ENCODE data around the gene HOXA2.

HOXA2 gene

DNA sequence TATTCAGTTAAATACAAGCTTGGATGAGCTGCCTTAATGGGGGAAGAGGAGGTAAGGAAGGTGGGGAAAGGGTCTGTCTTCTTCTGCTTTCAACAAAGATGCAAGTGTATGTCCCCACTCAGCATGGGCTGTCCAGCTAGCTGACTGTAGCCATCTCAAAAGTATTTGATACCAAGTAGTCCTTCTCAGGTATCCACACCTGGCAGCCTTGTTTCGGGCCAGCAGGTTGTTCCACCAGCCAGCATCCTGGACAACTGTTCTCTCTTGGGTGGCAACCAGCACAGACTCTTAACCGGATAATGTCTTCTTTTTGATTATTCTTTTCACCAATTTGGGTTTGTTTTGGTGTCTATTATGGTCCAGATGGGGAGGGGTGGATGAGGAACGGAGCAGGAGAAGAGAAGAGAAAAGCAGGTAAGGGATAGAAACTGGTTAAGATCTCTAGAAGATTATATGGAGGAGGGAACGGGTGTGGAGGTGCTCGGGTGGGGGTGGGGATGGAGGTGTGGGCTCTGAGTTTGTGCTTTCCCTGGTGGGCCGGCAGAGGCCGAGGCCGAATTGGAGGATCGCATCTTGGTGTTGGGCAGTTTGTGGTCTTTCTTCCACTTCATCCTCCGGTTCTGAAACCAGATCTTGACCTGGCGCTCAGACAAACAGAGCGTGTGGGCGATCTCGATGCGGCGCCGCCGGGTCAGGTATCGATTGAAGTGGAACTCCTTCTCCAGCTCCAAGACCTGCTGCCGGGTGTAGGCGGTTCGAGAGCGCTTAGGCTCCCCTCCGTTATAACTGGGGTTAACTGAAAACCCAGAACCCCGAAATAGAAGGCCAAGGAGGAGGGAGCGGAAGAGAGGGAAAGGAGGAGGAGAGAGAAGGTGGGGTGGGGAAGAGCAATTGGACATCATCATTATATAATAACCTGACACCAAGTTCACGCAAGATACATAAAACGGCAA is 26.6 kb upstream of the HOXA2 start:
- DNase-seq: no peak
- in situ Hi-C loops (cut with MboI; ENCODE audit: low pct_unique_long_range_greater_than_20kb, low sequenced_read_pairs): no loop called here

DNA sequence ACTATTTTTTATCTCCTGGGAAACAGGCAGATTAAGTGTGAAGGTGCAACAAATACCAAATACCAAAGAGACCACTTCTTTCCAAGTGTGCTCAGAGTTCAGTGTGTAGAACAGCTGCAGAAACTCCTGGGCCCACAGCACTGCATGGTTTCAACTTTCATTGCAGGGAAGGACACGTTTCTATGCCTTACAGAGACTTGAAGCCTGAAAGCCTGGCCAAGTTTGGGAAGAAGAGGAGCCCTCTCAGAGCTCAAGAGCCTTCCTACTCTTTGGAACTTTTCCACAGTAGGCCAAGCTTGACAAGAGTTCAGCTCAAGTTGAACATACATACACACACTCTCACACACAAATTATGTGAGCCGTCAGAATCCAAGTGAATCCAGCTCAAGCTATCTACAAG is 25.6 kb upstream of the HOXA2 start:
- in situ Hi-C loops (cut with MboI; ENCODE audit: low pct_unique_long_range_greater_than_20kb, low sequenced_read_pairs): no loop called here
- DNase-seq: no peak

DNA sequence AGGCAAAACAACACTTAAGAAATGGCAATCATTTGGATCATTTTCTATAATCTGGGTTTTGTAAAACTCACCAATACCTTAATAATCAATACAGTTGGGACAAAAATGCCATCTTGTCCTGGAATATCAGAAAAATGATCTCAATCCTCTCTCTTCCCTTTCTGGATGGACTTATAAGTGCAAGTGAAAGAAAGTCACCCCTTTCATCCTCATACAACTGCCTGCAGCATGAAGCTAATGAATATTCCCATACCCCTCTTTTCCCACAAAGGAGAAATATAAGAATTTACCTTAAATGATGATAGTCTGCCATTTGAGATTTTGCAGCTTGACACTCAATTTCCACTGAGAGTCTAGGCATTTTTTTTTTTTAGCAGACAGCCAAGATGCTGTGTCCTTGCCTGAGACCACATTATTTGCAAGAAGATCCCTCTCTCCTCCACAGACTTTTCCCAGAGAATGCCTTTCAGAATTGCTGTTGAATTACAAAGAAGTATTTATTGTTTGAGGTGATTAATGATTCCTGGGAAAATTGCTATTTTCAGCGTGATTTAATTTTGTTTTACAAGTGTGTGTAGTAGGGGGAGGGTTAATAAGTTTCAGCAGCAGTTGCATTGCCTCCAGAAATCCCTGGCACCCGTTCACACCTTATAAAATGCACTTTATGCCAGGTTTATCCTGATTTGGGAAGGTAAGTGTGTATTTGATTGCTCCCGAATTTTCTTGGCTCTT is 24.3 kb upstream of the HOXA2 start:
- in situ Hi-C loops (cut with MboI; ENCODE audit: low pct_unique_long_range_greater_than_20kb, low sequenced_read_pairs): no loop called here
- DNase-seq: no peak

DNA sequence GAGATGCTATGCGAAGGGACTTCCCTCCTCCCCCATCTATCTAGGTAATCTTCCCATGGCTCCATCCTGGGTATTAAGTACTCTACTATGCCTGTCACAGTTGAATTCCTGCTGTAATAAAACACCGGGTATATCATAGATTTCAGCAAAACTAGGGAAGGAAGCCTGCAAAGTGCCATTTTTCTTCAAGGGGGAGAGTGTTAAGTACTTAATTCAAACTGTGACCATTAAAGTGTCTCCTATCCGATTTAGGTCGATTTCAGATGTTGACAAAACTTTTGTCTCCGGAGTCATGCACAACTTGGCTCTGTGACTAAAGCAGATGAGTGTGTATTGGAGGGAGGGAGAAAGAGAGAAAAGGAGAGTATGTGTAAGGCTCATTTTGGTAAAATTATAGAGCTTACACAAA is 23.5 kb upstream of the HOXA2 start:
- DNase-seq: no peak
- in situ Hi-C loops (cut with MboI; ENCODE audit: low pct_unique_long_range_greater_than_20kb, low sequenced_read_pairs): no loop called here

DNA sequence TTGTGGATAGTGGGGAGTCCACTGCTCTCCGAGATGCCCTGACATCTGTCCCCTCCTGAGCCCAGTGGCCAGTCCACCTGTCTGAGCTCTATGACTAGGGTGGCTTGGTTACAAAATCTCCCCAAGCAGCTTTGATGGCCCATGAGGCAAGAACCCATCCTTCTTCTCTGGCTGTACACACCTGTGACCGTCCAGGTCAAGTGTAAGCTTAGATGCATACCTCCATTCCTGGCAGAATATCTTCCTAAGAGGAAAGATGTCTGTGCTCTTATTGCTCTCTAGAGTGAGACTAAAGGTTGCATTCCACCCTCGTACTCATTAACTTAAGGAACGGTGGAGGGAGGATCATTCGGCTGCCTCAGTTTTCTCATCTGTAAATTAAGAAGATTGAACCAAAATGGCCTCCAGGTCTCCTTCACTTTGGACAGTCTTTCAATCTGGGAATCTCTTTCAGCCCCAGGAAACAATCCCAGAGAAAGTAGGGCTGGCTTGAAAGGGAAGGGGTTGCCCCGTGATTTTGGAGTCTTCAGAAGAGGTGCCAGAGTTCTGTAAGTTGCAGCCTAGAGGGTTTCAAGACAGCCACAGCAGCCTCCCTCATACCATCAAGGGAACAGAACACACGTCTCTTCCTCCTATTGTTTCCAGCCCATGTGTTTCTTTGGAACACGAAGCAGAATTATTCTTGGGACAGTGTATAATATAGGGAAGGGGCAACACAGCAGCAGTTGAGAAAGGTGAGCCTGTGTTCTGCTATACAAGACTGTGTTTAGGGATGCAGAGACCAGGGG is 22.6 kb upstream of the HOXA2 start:
- no peak for DNase-seq
- in situ Hi-C loops (cut with MboI; ENCODE audit: low pct_unique_long_range_greater_than_20kb, low sequenced_read_pairs): no loop called here

DNA sequence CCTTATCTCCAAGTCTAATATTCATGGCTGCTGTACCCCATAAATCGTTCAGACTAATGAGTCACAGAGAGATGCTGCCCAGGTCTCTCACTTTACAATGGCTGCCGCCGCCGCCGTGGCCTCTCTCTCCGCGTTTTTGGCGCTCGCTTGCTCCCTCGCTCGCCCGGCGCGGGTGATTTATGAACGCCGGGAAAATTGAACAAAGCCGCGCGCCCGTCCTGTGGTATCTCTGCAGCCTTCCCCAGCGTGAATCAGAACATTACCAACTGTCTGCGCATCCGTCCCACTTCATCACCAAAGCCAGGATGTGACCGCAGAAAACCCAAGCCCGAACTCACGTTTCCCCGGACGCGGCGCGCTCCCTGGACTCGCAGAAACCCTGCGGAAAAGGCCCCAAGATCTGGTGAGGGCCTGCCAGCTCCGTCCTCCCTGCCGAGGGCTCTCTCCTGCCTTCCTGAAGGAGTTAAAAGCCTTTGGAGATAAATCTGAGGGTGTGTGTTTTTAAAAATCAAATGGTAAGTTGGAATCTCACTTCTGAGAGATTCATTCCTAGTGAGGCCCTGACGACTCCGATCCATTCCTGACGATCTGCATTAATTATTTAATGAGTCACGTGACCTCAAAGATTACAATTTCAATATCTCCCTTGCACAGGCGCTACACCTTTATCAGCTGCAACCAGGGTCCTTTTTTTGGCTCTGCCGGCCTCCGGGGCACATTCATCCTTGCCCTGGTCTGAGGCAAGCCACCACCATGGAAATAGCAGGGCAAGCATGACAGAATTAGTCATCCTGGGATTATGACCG is 21.8 kb upstream of the HOXA2 start:
- in situ Hi-C loops (cut with MboI; ENCODE audit: low pct_unique_long_range_greater_than_20kb, low sequenced_read_pairs): no loop called here
- DNase-seq: no peak

DNA sequence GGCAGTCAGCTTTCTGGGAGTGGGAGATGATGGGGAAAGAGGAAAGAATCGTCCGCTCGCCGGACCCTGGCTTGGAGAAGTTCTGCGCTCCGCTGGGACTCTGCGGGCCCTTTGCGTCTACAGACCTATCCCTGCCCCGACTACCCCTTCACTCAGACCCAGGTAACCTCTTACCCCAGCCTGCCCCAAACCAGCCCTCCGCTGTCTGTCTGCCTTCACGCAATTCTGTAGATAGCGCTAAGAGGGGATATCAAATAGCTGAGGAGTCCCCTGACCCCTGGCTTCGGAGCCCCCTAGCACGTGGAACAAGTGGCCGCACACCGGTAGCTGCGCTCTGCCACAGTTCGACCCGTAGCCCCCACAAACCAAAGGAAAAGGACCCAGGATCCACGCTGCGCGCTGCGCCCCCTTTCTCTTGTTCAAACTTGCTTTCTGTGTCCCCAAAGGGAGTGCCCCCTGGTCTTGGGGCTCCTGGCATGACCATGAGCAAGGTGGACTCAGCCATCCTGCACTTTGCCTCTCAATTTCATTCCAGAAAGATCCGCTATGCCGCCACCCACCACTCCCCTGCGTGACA is 21.1 kb upstream of the HOXA2 start:
- in situ Hi-C loops (cut with MboI; ENCODE audit: low pct_unique_long_range_greater_than_20kb, low sequenced_read_pairs): no loop called here
- DNase-seq: no peak

DNA sequence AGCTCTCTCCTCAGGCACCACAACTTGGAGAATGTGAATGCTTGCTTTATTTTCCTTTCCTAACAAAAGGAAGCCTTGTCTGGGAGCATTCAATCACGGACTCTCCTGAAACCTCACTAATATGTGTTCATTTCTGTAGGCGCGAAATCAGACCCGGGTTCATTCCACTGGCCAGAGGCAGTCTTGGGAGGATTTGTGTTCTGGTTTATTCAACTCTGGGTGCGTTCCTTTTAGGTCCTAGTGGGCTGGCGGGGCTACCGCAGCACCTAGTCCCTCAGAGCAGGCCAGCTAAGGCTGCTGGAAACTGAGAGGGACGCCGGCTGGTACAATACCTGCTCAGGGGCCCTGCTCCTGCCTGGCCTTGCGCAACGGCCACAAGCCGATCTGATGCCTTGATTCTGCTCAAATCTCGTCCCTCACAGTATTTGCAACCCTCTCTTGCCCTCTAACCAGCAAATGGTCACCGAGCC is 20.6 kb upstream of the HOXA2 start:
- in situ Hi-C loops (cut with MboI; ENCODE audit: low pct_unique_long_range_greater_than_20kb, low sequenced_read_pairs): no loop called here
- DNase-seq: no peak

DNA sequence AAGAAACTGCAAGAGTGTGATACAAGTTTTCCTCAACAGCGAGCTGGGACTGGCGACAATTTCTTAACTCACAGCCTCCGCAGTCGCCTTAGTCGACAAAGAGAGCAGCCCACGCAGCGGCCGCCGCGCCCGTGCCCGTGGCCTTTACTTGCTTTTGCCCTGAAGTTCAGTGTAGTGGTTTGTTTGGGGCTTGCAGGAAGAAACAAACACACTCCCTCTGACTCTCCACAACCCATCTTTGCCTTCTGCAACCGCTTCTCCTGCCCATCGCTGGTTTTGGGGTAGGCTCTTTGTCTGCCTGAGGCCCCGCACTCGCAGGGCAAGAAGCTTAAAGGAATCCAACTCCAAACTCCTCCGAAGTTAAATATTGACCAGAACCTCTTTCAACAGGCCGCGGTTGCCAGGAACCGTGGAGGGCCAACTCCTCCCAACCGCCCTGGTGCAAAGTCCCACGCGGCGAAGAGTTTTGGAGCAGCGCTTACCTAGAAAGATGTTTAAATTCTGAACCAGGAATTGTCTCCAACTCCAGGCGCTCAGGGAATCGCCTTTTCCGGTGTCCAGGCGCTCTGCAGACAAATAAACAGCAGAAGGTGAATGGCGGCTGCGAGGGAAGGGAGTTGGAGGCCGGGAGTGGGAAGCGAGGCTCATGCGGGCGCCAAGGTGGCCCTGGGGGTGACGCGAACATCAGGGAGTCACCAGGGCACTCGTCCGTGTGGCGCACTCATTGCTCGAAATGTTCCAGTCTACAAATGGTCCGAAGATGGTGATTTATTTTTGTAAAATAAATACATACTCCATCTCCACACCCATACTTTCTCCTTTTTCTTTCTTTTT is 19.8 kb upstream of the HOXA2 start:
- in situ Hi-C loops (cut with MboI; ENCODE audit: low pct_unique_long_range_greater_than_20kb, low sequenced_read_pairs): no loop called here
- no peak for DNase-seq

DNA sequence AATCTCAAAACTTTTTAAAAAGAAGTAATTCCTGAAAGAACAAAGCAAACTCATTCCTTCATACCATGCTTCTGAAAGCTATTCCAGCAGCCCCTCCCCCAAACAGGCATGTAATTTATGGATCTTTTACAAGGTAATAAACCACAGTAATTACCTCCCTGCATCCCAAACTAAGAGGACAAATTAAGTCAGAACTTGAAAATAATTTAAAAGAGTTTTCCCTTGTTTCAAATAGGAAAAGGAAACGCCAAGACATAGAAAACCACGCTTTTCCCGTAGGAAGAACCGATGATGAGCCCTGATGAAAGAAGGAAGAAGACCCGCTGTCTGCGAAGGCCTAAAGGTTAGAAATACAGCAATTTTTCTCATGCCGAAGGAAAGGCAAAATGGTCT is 19.2 kb upstream of the HOXA2 start:
- DNase-seq: no peak
- in situ Hi-C loops (cut with MboI; ENCODE audit: low pct_unique_long_range_greater_than_20kb, low sequenced_read_pairs): no loop called here

DNA sequence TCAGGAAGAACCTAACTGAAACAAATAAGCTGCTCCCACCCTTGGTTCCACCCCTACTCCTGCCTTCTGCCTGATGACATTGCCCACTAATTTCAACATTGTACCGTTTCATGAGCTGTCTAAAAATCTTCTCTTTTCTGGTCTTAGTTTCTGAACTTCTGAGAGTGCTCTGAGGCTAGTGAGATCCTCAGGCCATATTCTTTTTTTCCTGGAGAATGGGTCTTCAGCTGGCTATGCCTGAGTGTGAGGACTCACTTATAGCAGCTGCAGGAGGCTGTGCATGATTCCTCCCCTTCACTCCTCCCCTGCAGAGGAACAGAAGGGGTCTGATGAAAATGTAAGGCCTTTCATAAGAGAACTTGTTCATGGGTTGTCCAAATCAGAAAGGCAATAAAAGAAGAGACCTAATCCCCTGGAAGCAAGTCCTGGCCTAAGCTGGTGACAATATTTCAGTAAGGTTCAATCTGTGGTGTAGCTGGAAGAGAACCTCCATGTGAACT is 17.0 kb upstream of the HOXA2 start:
- in situ Hi-C loops (cut with MboI; ENCODE audit: low pct_unique_long_range_greater_than_20kb, low sequenced_read_pairs): no loop called here

DNA sequence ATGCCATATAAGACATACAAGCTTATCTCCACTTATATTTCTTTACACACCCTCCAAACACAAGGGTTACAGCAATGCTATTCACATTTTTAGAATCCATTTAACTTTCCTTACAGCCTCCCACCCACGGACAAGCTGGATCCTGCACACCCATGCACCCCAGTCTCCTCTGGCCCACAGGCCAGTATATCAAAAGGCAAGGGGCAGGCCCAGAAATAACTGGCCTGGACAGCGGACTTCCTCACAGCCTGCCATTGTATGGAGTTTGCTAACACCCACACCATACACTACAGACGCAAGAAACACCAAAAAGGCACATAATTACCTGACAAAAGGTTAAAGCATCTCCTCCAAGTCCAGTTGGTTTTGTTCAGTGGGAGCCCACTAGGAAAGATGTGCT is 16.1 kb upstream of the HOXA2 start:
- no peak for DNase-seq
- in situ Hi-C loops (cut with MboI; ENCODE audit: low pct_unique_long_range_greater_than_20kb, low sequenced_read_pairs): no loop called here

More for the DNA sequence above, 17.0 kb upstream of the HOXA2 start:
- DNase-seq: no peak

DNA sequence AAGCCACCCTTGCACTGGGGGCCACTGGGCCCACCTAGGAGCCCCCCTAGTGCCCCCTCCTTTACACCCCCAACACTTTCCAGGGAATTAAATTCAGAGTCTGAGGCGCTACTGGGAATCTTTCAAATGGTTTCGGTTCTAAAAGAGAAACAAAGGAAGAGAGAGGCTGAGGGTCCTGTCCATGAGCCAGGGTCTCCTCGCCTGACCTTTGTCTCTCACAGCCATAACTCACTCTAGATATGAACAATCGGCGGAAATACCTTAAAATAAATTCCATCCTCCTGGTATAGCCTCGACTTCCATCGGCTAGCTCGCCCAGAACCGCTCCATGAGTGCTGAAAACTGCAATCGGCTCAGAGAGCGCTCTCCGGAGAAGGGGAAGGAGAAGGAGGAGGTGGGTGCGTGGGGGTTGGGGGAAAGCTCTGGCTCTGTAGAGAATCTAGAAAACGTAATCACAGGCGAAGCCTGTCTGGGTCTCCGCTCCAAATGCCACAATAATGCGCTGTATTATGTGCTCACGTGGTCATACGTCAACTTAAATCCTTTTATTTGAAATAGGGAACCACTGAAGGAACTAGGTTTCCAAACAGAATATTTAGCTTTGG is 15.5 kb upstream of the HOXA2 start:
- no peak for DNase-seq
- in situ Hi-C loops (cut with MboI; ENCODE audit: low pct_unique_long_range_greater_than_20kb, low sequenced_read_pairs): no loop called here

DNA sequence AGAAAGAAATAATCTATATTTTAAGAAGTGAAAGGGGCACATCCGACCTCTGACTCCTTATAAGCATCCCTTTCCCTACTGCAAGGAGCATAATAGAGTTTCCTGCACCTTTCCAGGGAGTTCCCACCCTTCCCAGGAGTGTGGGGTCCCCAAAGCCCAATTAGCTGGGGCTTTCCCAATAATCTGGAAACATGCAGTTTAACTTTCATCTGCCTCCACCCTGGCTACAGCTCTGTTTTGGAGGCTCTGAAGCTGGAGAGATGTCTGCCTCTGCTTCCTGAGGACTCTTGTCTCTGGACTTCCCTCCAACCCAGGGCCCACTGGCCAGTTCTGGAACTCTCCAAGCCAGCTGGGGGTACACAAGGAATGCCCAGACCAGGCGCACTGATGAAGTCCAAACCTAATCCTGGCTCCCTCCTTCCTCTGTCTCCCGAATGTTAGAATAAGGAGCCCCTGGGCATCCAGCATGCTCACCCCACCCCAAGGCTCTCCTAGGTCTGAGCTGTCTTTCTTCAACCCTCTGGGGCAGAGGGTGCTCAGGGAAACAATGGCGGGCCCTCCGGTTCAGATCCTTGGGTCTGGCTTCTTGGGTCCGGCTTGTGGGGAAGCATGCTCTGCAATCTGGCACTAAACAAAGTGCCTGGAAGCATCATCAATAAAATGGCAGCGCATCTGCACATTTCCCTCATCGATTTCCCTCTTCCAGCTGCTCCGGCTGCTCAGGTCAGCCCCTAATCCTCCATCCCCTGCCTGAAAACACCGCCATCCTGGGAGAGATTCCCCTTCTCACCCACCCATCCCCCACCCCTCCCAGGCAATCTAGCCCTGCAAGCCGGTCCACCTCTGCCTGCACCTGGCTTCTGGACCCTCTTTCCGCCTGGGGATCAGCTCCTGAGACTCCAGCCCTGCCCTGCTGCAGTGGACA is 14.7 kb upstream of the HOXA2 start:
- in situ Hi-C loops (cut with MboI; ENCODE audit: low pct_unique_long_range_greater_than_20kb, low sequenced_read_pairs): no loop called here
- no peak for DNase-seq

DNA sequence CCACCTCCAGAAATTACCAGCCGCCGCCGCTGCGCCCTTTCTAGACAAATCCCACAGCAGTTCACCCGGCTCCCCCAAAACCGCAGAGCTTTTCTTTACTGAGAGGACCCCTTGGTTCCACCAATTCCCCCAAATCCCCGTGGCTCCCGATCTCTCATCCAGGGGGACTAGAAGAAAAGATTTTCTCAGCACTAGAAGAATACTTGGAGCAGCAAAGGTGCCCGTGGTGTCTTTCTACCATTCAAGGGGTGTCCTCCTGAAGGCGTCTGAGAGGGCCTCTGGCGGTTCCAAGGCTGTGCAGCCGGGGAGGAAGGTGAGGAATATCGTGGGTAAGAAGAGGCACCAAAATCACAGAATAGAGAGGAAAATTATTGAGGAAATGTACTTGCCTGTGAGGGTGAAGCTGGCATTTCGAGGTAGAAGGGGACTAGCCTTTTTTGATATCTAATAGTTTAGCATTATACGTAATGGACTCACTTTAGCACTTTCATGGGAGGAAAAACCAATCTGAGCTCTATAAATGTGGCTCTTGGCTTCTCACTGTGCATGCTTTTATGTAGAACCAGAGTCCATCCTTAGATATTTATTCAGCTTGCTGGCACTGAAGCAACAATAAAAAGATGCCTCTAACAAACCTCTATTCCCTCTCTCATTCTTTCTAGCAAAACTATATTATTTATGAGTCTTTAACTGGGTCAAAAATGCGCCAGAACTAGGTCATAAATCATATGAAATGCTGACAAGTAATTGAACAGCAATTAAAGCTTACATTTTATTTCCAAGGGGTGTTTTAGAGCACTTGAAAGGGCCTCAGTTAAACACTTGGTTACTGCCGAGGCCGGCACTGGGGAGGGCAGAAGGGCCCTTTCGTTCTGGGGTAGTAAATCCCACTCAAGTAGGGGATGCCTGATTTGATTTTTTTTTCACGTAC is 13.8 kb upstream of the HOXA2 start:
- in situ Hi-C loops (cut with MboI; ENCODE audit: low pct_unique_long_range_greater_than_20kb, low sequenced_read_pairs): no loop called here

More for the DNA sequence above, 13.8 kb upstream of the HOXA2 start:
- DNase-seq: no peak
